Activated T-helper 1 cell treated with anti-CD3 and anti-CD28 coated beads, Interleukin-12 subunit alpha, Interleukin-12 subunit beta, Interleukin-2, Interleukin-4 antibody, amounts not matched to agents 30 ng/mL and 10 ng/mL and 1 ng/mL, durations not matched to agents 14 hours and 24 hours and 36 hours (primary cell): ENCODE results near the gene ZNF516. TPM values are rescaled to one million over a fixed set of nuclear protein-coding genes. Genes with fewer than 3 reads are reported as not detected.

ENCODE experiments used
- DNase-seq: peaks from one replicate; pipeline ENCODE4 v3.0.0; 2021; ENCODE audit warnings: low spot score
- H3K27ac Mint-ChIP-seq: one replicate; pipeline ENCODE4 v1.8.0; 2021; ENCODE audit warnings: mild to moderate bottlenecking, mixed read lengths
- H3K27me3 Mint-ChIP-seq: one replicate; pipeline ENCODE4 v1.8.0; 2022; ENCODE audit warnings: mild to moderate bottlenecking, moderate library complexity, mixed read lengths; ENCODE audit not compliant: insufficient read depth
- H3K36me3 Mint-ChIP-seq: one replicate; pipeline ENCODE4 v1.8.0; 2021; ENCODE audit warnings: low read depth, mixed read lengths
- H3K4me1 Mint-ChIP-seq: one replicate; pipeline ENCODE4 v1.8.0; 2021; ENCODE audit warnings: low read depth, mixed read lengths
- H3K4me3 Mint-ChIP-seq: one replicate; pipeline ENCODE4 v1.8.0; 2021; ENCODE audit warnings: mild to moderate bottlenecking, moderate library complexity, mixed read lengths
- H3K9me3 Mint-ChIP-seq: one replicate; pipeline ENCODE4 v1.8.0; 2021; ENCODE audit warnings: mixed read lengths
- intact Hi-C: fragments of 100-400 bp; cut with micrococcal nuclease; formaldehyde crosslinking; loops from one replicate; pipeline ENCODE4 v1.15.1; 2024
- total RNA-seq: library from RNA; stranded (reverse); gene quantifications from 2 replicates; pipeline ENCODE4 v1.2.3, GENCODE V29; 2022

Gene ZNF516
- total RNA-seq, 1 donor from 2014 or later: 2.0 TPM

- DNase-seq: no peak
- Mint-ChIP-seq H3K4me3 (no peak overlapping the region), H3K9me3 (no peaks in the 10 kb centered on the region), H3K27ac (no peak overlapping the region), H3K27me3 (peaks cover 26% of the 10 kb centered on the region), H3K4me1 (peaks cover 14% of the 10 kb centered on the region), H3K36me3 (no peaks in the 10 kb centered on the region)
- intact Hi-C loops: no loop called here
Observed at GRCh38 chr18:76389716-76390115, 105.3 kb downstream of the ZNF516 start.

GRCh38 chr18:76388891-76389423, 106.1 kb downstream of the ZNF516 start:
- intact Hi-C loops: no loop called here
- H3K4me3 Mint-ChIP-seq: no peak overlapping the region
- DNase-seq: no peak
- peaks cover 14% of the 10 kb centered on the region for H3K4me1 Mint-ChIP-seq
- no peaks in the 10 kb centered on the region for H3K9me3 Mint-ChIP-seq
- H3K27ac Mint-ChIP-seq: no peak overlapping the region
- peaks cover 26% of the 10 kb centered on the region for H3K27me3 Mint-ChIP-seq
- no peaks in the 10 kb centered on the region for H3K36me3 Mint-ChIP-seq

GRCh38 chr18:76388261-76388660, 106.8 kb downstream of the ZNF516 start:
- intact Hi-C loops: no loop called here
- no peak overlapping the region for H3K27ac Mint-ChIP-seq
- no peak overlapping the region for H3K4me3 Mint-ChIP-seq
- H3K36me3 Mint-ChIP-seq: no peaks in the 10 kb centered on the region
- peaks cover 26% of the 10 kb centered on the region for H3K27me3 Mint-ChIP-seq
- DNase-seq: no peak
- H3K4me1 Mint-ChIP-seq: peaks cover 14% of the 10 kb centered on the region
- H3K9me3 Mint-ChIP-seq: no peaks in the 10 kb centered on the region

GRCh38 chr18:76387608-76388007, 107.4 kb downstream of the ZNF516 start:
- no peaks in the 10 kb centered on the region for H3K36me3 Mint-ChIP-seq
- intact Hi-C loops: no loop called here
- no peak overlapping the region for H3K27ac Mint-ChIP-seq
- peaks cover 14% of the 10 kb centered on the region for H3K4me1 Mint-ChIP-seq
- peaks cover 26% of the 10 kb centered on the region for H3K27me3 Mint-ChIP-seq
- no peak overlapping the region for H3K4me3 Mint-ChIP-seq
- no peaks in the 10 kb centered on the region for H3K9me3 Mint-ChIP-seq
- no peak for DNase-seq

GRCh38 chr18:76386886-76387285, 108.2 kb downstream of the ZNF516 start:
- no peak overlapping the region for H3K4me3 Mint-ChIP-seq
- H3K27me3 Mint-ChIP-seq: peaks cover 26% of the 10 kb centered on the region
- H3K36me3 Mint-ChIP-seq: no peaks in the 10 kb centered on the region
- intact Hi-C loops: no loop called here
- no peak overlapping the region for H3K27ac Mint-ChIP-seq
- no peaks in the 10 kb centered on the region for H3K9me3 Mint-ChIP-seq
- peaks cover 14% of the 10 kb centered on the region for H3K4me1 Mint-ChIP-seq
- no peak for DNase-seq

GRCh38 chr18:76386071-76386470, 109.0 kb downstream of the ZNF516 start:
- DNase-seq: no peak
- intact Hi-C loops: no loop called here
- Mint-ChIP-seq H3K27ac (no peak overlapping the region), H3K4me3 (no peak overlapping the region), H3K9me3 (no peaks in the 10 kb centered on the region), H3K36me3 (no peaks in the 10 kb centered on the region), H3K27me3 (peaks cover 21% of the 10 kb centered on the region), H3K4me1 (peaks cover 14% of the 10 kb centered on the region)

GRCh38 chr18:76385681-76385975, 109.4 kb downstream of the ZNF516 start:
- Mint-ChIP-seq H3K27me3 (peaks cover 17% of the 10 kb centered on the region), H3K27ac (no peak overlapping the region), H3K4me3 (no peak overlapping the region), H3K36me3 (no peaks in the 10 kb centered on the region), H3K9me3 (no peaks in the 10 kb centered on the region), H3K4me1 (peaks cover 14% of the 10 kb centered on the region)
- intact Hi-C loops: no loop called here
- no peak for DNase-seq

GRCh38 chr18:76384861-76385680, 110.0 kb downstream of the ZNF516 start:
- Mint-ChIP-seq H3K27ac (no peak overlapping the region), H3K27me3 (peaks cover 19% of the 10 kb centered on the region), H3K4me3 (no peak overlapping the region), H3K9me3 (no peaks in the 10 kb centered on the region), H3K36me3 (no peaks in the 10 kb centered on the region), H3K4me1 (peaks cover 14% of the 10 kb centered on the region)
- intact Hi-C loops: no loop called here
- no peak for DNase-seq

GRCh38 chr18:76384114-76384790, 110.8 kb downstream of the ZNF516 start:
- Mint-ChIP-seq H3K27ac (no peak overlapping the region), H3K27me3 (peaks cover 19% of the 10 kb centered on the region), H3K4me1 (peaks cover 14% of the 10 kb centered on the region), H3K4me3 (no peak overlapping the region), H3K9me3 (no peaks in the 10 kb centered on the region), H3K36me3 (no peaks in the 10 kb centered on the region)
- intact Hi-C loops: no loop called here
- no peak for DNase-seq

- intact Hi-C loops: no loop called here
- Mint-ChIP-seq H3K27ac (no peak overlapping the region), H3K9me3 (no peaks in the 10 kb centered on the region), H3K36me3 (no peaks in the 10 kb centered on the region), H3K4me3 (no peak overlapping the region), H3K27me3 (peaks cover 19% of the 10 kb centered on the region), H3K4me1 (peaks cover 14% of the 10 kb centered on the region)
- no peak for DNase-seq
Observed at GRCh38 chr18:76383636-76384035, 111.4 kb downstream of the ZNF516 start.

GRCh38 chr18:76382275-76382674, 112.8 kb downstream of the ZNF516 start:
- H3K4me1 Mint-ChIP-seq: peaks cover 14% of the 10 kb centered on the region
- H3K27me3 Mint-ChIP-seq: peaks cover 19% of the 10 kb centered on the region

GRCh38 chr18:76380791-76381405, 114.1 kb downstream of the ZNF516 start:
- Mint-ChIP-seq H3K27me3 (peaks cover 10% of the 10 kb centered on the region), H3K4me1 (peaks cover 14% of the 10 kb centered on the region), H3K27ac (no peak overlapping the region), H3K9me3 (no peaks in the 10 kb centered on the region), H3K4me3 (no peak overlapping the region), H3K36me3 (peaks cover 2% of the 10 kb centered on the region)
- no peak for DNase-seq
- intact Hi-C loops: no loop called here

More at GRCh38 chr18:76382275-76382674, 112.8 kb downstream of the ZNF516 start:
- intact Hi-C loops: no loop called here
- Mint-ChIP-seq H3K36me3 (peaks cover 2% of the 10 kb centered on the region), H3K4me3 (no peak overlapping the region), H3K27ac (no peak overlapping the region), H3K9me3 (no peaks in the 10 kb centered on the region)
- no peak for DNase-seq

- Mint-ChIP-seq H3K36me3 (peaks cover 2% of the 10 kb centered on the region), H3K4me1 (peaks cover 21% of the 10 kb centered on the region), H3K9me3 (peaks cover under 1% of the 10 kb centered on the region), H3K4me3 (no peak overlapping the region), H3K27ac (no peak overlapping the region), H3K27me3 (peaks cover 10% of the 10 kb centered on the region)
- DNase-seq: no peak
- intact Hi-C loops: no loop called here
Observed at GRCh38 chr18:76380127-76380729, 114.8 kb downstream of the ZNF516 start.
